Measurements from ENCODE around the gene ZDHHC13.

The ZDHHC13 gene

DNA sequence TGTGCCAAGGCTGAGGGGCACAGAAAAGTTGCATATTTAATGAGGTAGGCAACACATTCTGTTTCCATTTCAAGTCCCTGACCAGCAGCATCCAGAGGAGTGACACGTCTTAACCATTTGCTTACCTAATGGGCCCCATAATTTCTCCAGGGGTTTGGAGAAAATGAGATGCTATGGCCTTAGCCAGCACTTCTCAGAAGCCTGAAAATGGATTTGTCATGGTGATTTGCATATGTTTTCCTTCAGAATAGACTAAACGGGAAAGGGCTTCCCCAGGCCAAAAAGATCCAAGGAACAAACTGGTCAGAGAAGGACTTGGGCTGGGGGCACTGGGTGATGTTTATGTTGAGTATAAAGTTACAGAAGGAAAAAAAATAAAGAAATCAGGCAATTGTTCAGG lies 68.1 kb downstream of the ZDHHC13 start:
- no peak for DNase-seq (ENCODE audit: low spot score)
- no peak overlapping the region for H3K27ac ChIP-seq
- CTCF ChIA-PET, result no interaction called here
- POLR2A ChIA-PET (ENCODE audit: low non-redundant PET), result no interaction called here
- TF ChIP-seq, protein P1, sequence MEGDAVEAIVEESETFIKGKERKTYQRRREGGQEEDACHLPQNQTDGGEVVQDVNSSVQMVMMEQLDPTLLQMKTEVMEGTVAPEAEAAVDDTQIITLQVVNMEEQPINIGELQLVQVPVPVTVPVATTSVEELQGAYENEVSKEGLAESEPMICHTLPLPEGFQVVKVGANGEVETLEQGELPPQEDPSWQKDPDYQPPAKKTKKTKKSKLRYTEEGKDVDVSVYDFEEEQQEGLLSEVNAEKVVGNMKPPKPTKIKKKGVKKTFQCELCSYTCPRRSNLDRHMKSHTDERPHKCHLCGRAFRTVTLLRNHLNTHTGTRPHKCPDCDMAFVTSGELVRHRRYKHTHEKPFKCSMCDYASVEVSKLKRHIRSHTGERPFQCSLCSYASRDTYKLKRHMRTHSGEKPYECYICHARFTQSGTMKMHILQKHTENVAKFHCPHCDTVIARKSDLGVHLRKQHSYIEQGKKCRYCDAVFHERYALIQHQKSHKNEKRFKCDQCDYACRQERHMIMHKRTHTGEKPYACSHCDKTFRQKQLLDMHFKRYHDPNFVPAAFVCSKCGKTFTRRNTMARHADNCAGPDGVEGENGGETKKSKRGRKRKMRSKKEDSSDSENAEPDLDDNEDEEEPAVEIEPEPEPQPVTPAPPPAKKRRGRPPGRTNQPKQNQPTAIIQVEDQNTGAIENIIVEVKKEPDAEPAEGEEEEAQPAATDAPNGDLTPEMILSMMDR (conservative IDR thresholded peaks at IDR 0.05; ENCODE audit: low read depth), result no peak

- DNase-seq (ENCODE audit: low spot score), result no peak
- POLR2A ChIA-PET (ENCODE audit: low non-redundant PET), result no interaction called here
- TF ChIP-seq, protein P1 (conservative IDR thresholded peaks at IDR 0.05; ENCODE audit: low read depth), result no peak
- H3K27ac ChIP-seq, result no peak overlapping the region
- CTCF ChIA-PET, result no interaction called here
Measured at GRCh38 chr11:19185516-19186052, 68.6 kb downstream of the ZDHHC13 start.

GRCh38 chr11:19187114-19187832 lies 70.3 kb downstream of the ZDHHC13 start:
- no peak for DNase-seq (ENCODE audit: low spot score)
- POLR2A ChIA-PET (ENCODE audit: low non-redundant PET), result no interaction called here

DNA sequence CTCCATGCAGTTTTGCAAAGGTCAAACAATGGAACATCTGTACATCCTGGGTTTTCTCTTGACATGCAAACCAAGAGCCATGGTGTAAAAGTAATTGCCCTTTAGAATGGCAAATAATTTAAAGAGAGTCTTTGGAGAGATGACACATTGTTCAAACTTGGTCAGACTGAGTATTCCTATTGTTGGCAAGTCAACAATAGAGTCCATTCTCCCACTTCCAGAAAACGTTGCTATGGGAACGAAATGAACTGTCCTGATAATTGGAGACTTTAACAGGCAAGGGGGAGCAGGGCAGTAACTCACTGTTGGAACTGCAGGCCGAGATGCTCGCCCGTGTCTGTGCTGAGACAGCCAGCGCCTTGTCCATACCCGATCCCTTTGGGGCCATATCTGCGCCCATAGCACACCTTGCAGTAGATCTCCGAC lies 70.9 kb downstream of the ZDHHC13 start:
- no peak for DNase-seq (ENCODE audit: low spot score)
- ChIA-PET POLR2A (ENCODE audit: low non-redundant PET) (no interaction called here), CTCF (no interaction called here)
- no peak overlapping the region for H3K27ac ChIP-seq
- TF ChIP-seq, protein P1 (conservative IDR thresholded peaks at IDR 0.05; ENCODE audit: low read depth), result no peak

More at GRCh38 chr11:19187114-19187832, 70.3 kb downstream of the ZDHHC13 start:
- TF ChIP-seq, protein P1 (conservative IDR thresholded peaks at IDR 0.05; ENCODE audit: low read depth), result no peak
- no peak overlapping the region for H3K27ac ChIP-seq
- CTCF ChIA-PET, result no interaction called here

DNA sequence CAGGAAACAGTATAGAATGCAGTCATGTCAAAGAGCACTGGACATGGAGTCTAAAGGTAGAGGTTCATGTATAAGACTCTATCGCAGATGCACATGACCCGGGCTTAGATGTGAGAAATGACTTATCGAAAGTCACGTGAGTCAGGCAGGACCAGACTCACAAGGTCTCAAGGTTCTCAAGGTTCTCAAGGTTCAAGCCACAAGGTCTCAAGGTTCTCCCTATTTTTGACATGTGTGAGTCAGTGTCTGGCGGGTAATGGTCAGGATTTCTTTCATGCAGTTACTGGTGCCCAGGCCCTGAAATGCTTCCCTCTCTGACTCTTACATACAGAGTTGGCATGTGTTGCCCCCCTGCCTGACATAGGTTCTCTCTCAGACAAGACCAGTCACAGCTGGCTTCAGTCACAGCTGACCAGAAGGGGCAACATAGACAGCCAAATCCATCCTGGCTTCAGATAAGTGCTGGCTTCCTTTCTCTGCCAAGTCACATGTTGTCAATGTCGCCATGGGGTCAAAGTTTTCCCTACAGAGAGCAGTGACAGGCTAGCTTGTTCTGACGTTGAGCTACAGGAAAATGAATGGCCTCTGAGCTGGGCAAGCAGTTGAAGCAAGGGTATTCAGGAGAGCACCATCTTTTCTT lies 74.7 kb downstream of the ZDHHC13 start:
- no peak overlapping the region for H3K27ac ChIP-seq
- CTCF ChIA-PET, result interaction anchor here (0.7 kb wide), 1 partner anchor 50 kb away, joined by 3 read pairs; no protein-coding TSS in a partner anchor
- DNase-seq (ENCODE audit: low spot score), result no peak
- POLR2A ChIA-PET (ENCODE audit: low non-redundant PET), result no interaction called here
- TF ChIP-seq, protein P1 (conservative IDR thresholded peaks at IDR 0.05; ENCODE audit: low read depth), result no peak

GRCh38 chr11:19193916-19194315 lies 76.9 kb downstream of the ZDHHC13 start:
- ChIA-PET CTCF (no interaction called here), POLR2A (ENCODE audit: low non-redundant PET) (no interaction called here)
- DNase-seq (ENCODE audit: low spot score), result no peak
- no peak overlapping the region for H3K27ac ChIP-seq
- TF ChIP-seq, protein P1 (conservative IDR thresholded peaks at IDR 0.05; ENCODE audit: low read depth), result no peak
